Spinal cord (tissue), 10 donors: ENCODE measurements around the gene CBFB. TPM values are rescaled to one million over a fixed set of nuclear protein-coding genes. Genes with fewer than 3 reads are reported as not detected.
"Not testable (repeated sequence)": the region's sequence is repeated elsewhere in the genome, so short reads cannot be mapped to it uniquely, and the experiment has no call there.

Experiments
- DNase-seq, 6 donors: peaks; one replicate each; pipeline versions ENCODE4 v3.0.0 to v3.0.0-alpha.2; 2013 to 2015; ENCODE audit warnings: low spot score in 6 of 6, low read depth in 4 of 6
- H3K27ac ChIP-seq: one replicate; pipeline ENCODE4 v1.5.1; 2013; ENCODE audit warnings: low read depth, low read length, control low read depth
- H3K27me3 ChIP-seq: one replicate; pipeline ENCODE4 v1.6.1; 2013; ENCODE audit warnings: low read length; ENCODE audit not compliant: control insufficient read depth, insufficient read depth
- H3K36me3 ChIP-seq: one replicate; pipeline ENCODE4 v1.6.1; 2013; ENCODE audit warnings: low read length; ENCODE audit not compliant: control insufficient read depth, insufficient read depth
- H3K4me1 ChIP-seq: one replicate; pipeline ENCODE4 v1.6.1; 2013; ENCODE audit warnings: low read length; ENCODE audit not compliant: control insufficient read depth, insufficient read depth
- H3K4me3 ChIP-seq: one replicate; pipeline ENCODE4 v1.5.1; 2013; ENCODE audit warnings: low read depth, low read length, control low read depth
- H3K9me3 ChIP-seq: one replicate; pipeline ENCODE4 v1.6.1; 2013; ENCODE audit warnings: low read length; ENCODE audit not compliant: control insufficient read depth, insufficient read depth
- WGBS: methylation state at CpG from one replicate; pipeline ENCODE4 v1.1.5; 2013; ENCODE audit warnings: missing lambda C conversion rate; ENCODE audit not compliant: insufficient coverage; 5-methylcytosine and 5-hydroxymethylcytosine counted together
- long read RNA-seq, 4 donors: transcript quantifications; one replicate each; lab custom pipeline, GENCODE V29; 2026
- polyA plus RNA-seq, 2 donors: library from polyadenylated mRNA; unstranded; fragments of 120-200 nt; gene quantifications; one replicate each; pipeline ENCODE4 v1.2.1, GENCODE V29; 2013; ENCODE audit not compliant: insufficient read length in 2 of 2
- total RNA-seq, 2 donors: library from RNA; depleted of rRNA in 1 of 2; stranded (reverse); fragments of 120-200 nt in 1 of 2; fragments of >200 nt in 1 of 2; gene quantifications; one replicate each; pipeline versions ENCODE4 v1.2.3 to v1.2.4, GENCODE V29; 2013 to 2014
- donor health status: healthy.

Gene CBFB
- 10 to 100 TPM; 45.4 to 59.4 TPM for total RNA-seq
- 10 to 100 TPM; 36.1 to 38.6 TPM for polyA plus RNA-seq
- long read RNA-seq, donor 1, partial matches to known transcripts = 0 of 7 reads
- long read RNA-seq, donor 1, other reads (novel, unspliced or antisense) = 0 of 7 reads
- long read RNA-seq, donor 2, partial matches to known transcripts = 0 of 3 reads
- long read RNA-seq, donor 2, other reads (novel, unspliced or antisense) = 0 of 3 reads
- long read RNA-seq, donor 3, partial matches to known transcripts = 0 of 3 reads
- long read RNA-seq, donor 3, other reads (novel, unspliced or antisense) = 0 of 3 reads
- long read RNA-seq, donor 4, transcript CBFB-201 (6 exons, 3,136 nt) = major isoform, 5 of 10 reads
- long read RNA-seq, donor 4, partial matches to known transcripts = 0 of 10 reads
- long read RNA-seq, donor 4, other reads (novel, unspliced or antisense) = 0 of 10 reads

DNA sequence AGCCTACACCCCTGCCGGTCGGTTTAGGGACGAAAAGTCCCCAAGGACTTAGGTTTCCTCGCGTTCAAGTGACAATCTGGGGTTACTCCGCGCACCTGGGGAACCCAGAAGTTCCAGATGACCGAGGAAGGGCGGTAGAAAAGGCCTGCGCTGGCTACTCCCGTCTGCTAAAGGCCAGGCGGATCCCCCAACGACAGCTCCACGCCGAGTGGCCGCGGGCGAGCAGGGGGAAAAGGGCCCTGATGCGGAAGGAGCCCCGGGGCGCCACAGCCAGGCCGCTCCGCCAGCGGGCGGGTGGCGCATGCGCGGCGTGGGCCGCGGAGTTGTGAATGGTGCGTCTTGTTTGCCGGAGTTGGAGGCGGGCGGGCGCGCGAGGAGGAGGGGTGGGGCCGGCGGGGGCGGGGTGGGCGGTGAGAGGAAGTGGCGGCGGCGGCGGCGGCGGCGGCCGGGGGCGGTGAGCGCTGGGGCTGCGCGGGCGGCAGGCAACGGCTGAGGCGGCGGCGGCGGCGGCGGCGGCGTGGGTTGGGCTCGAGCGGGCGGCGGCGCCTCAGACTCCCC lies at the start of gene CBFB:
Gene CBFB, plus strand, starts transcription at position 454 of the 558 bp plus-strand sequence. CDS start 259 bp downstream, outside the sequence.
- H3K9me3 ChIP-seq = no peaks in the 10 kb centered on the region
- peak within 1 kb of the TSS; percentile 76 for H3K4me3 ChIP-seq
- H3K4me1 ChIP-seq = peaks cover 15% of the 10 kb centered on the region
- WGBS = under 1% methylated on average over 52 of the region's 69 CpGs
- no peaks in the 10 kb centered on the region for H3K27me3 ChIP-seq
- H3K36me3 ChIP-seq = peaks cover 9% of the 10 kb centered on the region
- DNase-seq = peak; percentile 72 to 97 (median 82)
- peak within 1 kb of the TSS; percentile 94 for H3K27ac ChIP-seq

DNA sequence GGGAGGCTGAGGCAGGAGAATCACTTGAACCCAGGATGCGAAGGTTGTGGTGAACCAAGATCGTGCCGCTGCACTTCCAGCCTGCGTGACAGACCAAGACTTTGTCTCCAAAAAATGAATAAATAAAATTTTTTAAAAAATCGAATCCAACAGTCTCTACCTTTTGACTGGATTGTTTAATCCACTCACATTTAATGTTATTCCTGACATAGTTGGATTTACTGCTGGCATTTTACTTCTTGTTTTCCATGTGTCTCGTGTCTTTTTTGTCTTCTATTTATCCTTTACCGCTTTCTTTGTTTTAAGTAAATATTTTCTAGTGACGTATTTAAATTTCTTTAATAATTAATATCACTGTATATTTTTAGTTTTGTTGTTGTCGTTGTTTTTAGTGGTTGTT lies 45.9 kb upstream of the CBFB start:
- H3K4me1 ChIP-seq = peaks cover 3% of the 10 kb centered on the region
- H3K9me3 ChIP-seq = no peaks in the 10 kb centered on the region
- no peak for DNase-seq
- H3K4me3 ChIP-seq = no peak overlapping the region
- WGBS = no CpG with 5 or more reads among the region's 9 CpGs
- H3K27me3 ChIP-seq = no peaks in the 10 kb centered on the region
- no peak overlapping the region for H3K27ac ChIP-seq
- H3K36me3 ChIP-seq = no peaks in the 10 kb centered on the region

DNA sequence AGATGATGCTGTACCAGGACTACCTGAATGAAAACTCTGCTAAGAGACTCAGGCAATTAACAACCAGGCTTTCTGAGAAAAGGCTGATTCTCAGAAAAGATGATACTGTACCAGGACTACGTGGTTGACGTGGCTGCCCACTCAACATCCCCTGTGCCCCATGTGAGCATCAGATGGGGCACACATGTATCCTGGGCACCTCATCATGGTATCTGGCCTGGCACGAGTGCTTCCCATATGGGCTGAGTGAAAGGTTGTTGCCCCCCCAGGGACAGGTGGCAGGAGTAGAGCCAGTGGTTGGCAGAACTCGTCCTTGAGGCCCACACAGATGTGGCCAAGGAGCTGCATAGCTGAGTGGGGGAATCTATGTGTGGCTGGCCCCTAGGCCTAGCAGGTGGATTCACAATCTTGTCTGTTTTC lies 44.0 kb upstream of the CBFB start:
- Histone ChIP-seq H3K27ac (no peak overlapping the region), H3K9me3 (no peaks in the 10 kb centered on the region), H3K27me3 (no peaks in the 10 kb centered on the region), H3K36me3 (no peaks in the 10 kb centered on the region), H3K4me3 (no peak overlapping the region), H3K4me1 (no peaks in the 10 kb centered on the region)
- WGBS = 74% methylated on average over 4 of the region's 4 CpGs
- DNase-seq = no peak

DNA sequence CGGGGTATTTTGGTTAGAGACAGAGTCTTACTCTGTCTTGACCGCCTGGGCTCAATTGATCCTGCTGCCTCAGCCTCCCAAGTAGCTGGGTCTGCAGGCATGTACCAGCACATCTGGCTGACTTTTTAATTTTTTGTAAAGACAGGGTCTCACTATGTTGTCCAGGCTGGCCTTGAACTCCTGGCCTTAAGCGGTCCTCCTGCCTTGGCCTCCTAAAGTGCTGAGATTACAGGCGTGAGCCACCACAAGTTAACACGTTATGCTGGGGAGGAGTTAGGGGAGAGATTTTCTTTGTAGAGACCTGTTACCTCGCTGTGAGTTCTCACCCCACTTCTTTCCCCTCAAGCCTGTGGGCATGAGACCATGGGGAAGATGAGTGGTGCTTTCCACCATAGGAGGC lies 42.4 kb upstream of the CBFB start:
- Histone ChIP-seq H3K36me3 (no peaks in the 10 kb centered on the region), H3K4me1 (no peaks in the 10 kb centered on the region), H3K27ac (no peak overlapping the region), H3K27me3 (no peaks in the 10 kb centered on the region), H3K4me3 (no peak overlapping the region), H3K9me3 (no peaks in the 10 kb centered on the region)
- DNase-seq = no peak
- 95% methylated on average over 4 of the region's 6 CpGs for WGBS

DNA sequence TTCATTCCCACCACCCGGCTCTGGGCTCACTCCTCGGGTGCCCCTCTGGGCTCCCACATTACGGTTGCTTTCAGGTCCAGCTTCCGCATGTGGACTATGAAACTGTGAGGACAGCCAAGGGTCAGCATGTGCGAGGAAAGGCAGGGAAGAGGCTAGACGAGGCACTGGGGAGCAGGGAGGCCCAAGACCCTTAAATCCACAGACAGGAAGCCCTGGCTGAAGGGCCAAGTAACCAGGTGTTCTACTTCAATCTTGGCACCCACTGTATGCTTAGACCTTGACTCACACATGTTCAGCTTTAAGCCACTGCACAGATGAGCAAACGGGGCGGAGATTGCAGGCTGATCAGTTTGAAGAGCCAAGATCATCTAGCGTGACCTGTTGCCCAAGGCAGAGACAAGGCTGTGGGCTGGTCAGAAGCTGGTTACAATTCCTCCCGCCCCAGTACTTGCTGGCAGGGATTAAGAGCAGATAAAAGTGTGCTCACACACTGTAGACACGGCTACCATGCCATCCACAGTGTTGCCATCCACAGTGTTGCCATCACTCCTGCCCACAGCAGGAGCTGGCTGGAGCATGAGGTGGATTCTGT lies 40.7 kb upstream of the CBFB start, which contains the start of gene CES4A:
Gene CES4A, plus strand, starts transcription at position 393 of the 592 bp plus-strand sequence. Its CDS starts 184 bp downstream, at position 577.
- Histone ChIP-seq H3K4me3 (no peak within 1 kb of the TSS), H3K27ac (no peak within 1 kb of the TSS), H3K27me3 (no peaks in the 10 kb centered on the region), H3K36me3 (no peaks in the 10 kb centered on the region), H3K9me3 (no peaks in the 10 kb centered on the region), H3K4me1 (no peaks in the 10 kb centered on the region)
- WGBS = 79% methylated on average over 9 of the region's 11 CpGs
- DNase-seq = no peak

DNA sequence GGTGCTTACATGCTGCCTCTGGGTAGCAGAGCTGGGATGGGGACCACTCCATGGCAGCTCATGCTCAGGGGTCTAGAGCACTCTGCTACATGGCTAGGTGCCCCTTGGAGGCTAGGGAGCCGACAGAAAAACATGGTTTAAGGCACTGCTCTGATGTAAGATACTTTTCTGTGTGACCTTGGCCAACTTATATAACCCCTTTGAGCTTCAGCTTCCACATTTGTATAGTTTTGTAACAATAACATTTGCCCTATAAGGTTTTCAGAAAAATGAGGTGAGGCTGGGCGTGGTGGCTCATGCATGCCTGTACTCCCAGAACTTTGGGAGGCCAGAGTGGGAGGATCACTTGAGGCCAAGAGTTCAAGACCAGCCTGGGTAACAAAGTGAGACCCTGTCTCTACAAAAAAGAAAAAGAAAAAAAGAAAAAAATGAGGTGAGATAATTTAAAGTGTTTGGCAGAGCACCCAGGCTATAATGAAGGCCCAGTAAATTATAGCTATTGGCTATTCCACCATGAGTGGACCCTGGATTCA lies 37.3 kb upstream of the CBFB start:
- 91% methylated on average over 2 of the region's 2 CpGs for WGBS
- Histone ChIP-seq H3K27me3 (no peaks in the 10 kb centered on the region), H3K36me3 (no peaks in the 10 kb centered on the region), H3K9me3 (no peaks in the 10 kb centered on the region), H3K4me3 (no peak overlapping the region), H3K27ac (no peak overlapping the region), H3K4me1 (peaks cover 3% of the 10 kb centered on the region)
- DNase-seq = no peak

DNA sequence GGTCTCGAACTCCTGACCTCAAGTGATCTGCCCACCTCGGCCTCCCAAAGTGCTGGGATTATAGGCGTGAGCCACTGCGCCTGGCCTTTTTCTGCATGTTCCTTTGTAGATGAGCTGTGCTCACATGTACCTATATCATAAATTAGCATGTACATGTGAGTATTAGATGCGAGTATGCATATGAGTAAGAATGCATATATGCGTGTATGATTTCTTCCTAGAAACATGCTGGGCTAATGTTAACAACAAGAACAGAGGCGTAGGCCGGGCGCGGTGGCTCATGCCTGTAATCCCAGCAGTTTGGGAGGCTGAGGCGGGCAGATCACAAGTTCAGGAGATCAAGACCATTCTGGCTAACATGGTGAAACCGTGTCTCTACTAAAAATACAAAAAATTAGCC lies 35.4 kb upstream of the CBFB start:
- H3K36me3 ChIP-seq, H3K4me3 ChIP-seq, H3K27ac ChIP-seq, H3K9me3 ChIP-seq, DNase-seq, H3K4me1 ChIP-seq, H3K27me3 ChIP-seq: not testable (repeated sequence)
- 98% methylated on average over 6 of the region's 12 CpGs for WGBS

DNA sequence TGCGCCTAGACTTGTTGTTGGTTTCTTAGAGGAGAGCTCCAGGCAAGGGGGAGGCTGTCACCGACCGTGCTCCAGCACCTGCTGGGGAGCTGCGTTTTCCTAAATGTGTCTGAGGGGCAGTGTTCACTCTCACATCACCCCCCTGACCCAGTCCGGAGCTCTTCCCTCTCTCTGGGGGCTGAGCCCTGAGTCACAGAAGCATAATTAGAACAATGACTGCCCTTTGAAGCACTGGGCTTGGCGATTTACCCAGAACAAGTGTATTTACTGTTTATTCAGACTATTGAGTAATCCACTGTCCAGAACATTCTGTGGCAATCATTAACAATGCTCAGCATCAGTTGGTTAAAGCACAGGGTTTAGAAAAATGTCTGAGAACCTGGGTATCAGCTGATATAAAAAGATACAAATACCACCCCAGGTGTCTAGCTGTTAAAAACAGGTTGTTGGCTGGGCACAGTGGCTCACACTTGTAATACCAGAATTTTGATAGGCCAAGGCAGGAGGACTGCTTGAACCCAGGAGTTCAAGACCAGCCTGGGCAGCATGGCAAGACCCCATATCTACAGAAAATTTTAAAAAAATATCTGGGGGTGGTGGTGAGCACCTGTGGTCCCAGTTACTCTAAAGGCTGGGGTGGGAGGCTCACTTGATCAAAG lies 32.5 kb upstream of the CBFB start:
- Histone ChIP-seq H3K27me3 (peaks cover 4% of the 10 kb centered on the region), H3K4me1 (peaks cover 16% of the 10 kb centered on the region), H3K27ac (no peak overlapping the region), H3K4me3 (no peak overlapping the region), H3K36me3 (peaks cover 2% of the 10 kb centered on the region), H3K9me3 (no peaks in the 10 kb centered on the region)
- DNase-seq = peak in 1 of 6 donors; percentile 56
- WGBS = 44% methylated on average over 2 of the region's 6 CpGs

DNA sequence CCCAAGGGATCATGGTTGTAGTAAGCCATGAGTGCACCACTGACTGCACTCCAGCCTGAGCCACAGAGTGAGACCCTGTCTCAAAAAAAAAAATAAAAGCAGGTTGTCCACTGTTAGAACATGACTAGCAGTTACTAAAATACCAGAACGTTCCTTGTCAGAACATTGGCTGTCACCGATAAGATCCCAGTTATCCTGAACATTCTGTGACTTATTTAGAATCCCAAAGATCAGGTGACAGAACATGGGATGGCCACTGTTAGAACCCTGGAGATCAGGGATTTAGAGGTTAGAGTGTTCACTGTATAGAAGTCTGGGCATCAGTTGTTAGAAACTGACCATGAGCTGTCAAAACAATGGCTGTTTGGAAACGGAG lies 32.0 kb upstream of the CBFB start:
- Histone ChIP-seq H3K27me3 (peaks cover 7% of the 10 kb centered on the region), H3K36me3 (peaks cover 2% of the 10 kb centered on the region), H3K4me3 (no peak overlapping the region), H3K27ac (no peak overlapping the region), H3K9me3 (no peaks in the 10 kb centered on the region), H3K4me1 (peaks cover 20% of the 10 kb centered on the region)
- 62% methylated on average over 3 of the region's 3 CpGs for WGBS
- DNase-seq = no peak
